LNCAP (cell line): ENCODE results near the gene CDKL1.

Source experiments
- CTCF ChIP-seq: fragments of 450-650 bp; IDR thresholded peaks from 2 replicates; pipeline ENCODE4 v1.5.1; 2017; ENCODE audit warnings: mild to moderate bottlenecking

Gene CDKL1

GRCh38 chr14:50352584-50352983 lies 44.1 kb downstream of the CDKL1 start:
- no peak for TF ChIP-seq CTCF

- no peak for TF ChIP-seq CTCF
These were observed 45.7 kb downstream of the CDKL1 start for GRCh38 chr14:50350975-50351374.

- no peak for TF ChIP-seq CTCF
These were observed 47.7 kb downstream of the CDKL1 start for GRCh38 chr14:50348933-50349332.

- TF ChIP-seq CTCF: no peak
These were observed 49.2 kb downstream of the CDKL1 start for GRCh38 chr14:50347521-50347920.

GRCh38 chr14:50345846-50346422 lies 50.7 kb downstream of the CDKL1 start:
- no peak for TF ChIP-seq CTCF

GRCh38 chr14:50344876-50345563 lies 51.7 kb downstream of the CDKL1 start:
- no peak for TF ChIP-seq CTCF

- TF ChIP-seq CTCF: no peak
These were observed 52.4 kb downstream of the CDKL1 start for GRCh38 chr14:50344116-50344775.
